ENCODE data around the gene TMTC4. TPM values are rescaled to one million over a fixed set of nuclear protein-coding genes. Genes with fewer than 3 reads are reported as not detected.
"Not testable (repeated sequence)": the region's sequence is repeated elsewhere in the genome, so short reads cannot be mapped to it uniquely, and the experiment has no call there.

The TMTC4 gene
- total RNA-seq, 1 experiment from 2014 or later, result 14.6 TPM

DNA sequence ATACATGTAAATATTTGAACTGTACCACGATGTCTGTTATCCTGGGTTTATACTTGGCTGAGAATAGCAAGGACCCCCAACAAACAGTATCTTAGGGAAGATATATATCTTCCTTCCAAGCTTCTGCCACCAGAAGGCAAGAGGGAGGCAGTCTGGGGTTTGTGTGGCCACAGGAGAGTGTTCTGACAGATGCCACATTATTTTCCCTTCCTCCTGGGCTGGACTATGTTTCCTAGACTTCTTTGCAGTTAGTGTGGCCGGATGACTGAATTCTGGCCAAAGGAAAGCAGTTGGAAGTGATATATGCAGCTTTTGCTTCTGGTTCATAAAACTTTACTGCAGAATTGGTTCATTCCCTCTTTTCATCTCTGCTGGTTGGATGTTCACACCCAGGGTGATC, 39.9 kb upstream of the TMTC4 start:
- Histone ChIP-seq H3K4me1 (ENCODE audit: control insufficient read depth, insufficient read depth, low read length) (no peaks in the 10 kb centered on the region), H3K9me3 (ENCODE audit: control insufficient read depth, insufficient read depth, low read depth, low read length) (no peaks in the 10 kb centered on the region), H3K36me3 (ENCODE audit: control insufficient read depth, insufficient read depth, low read length) (no peaks in the 10 kb centered on the region), H3K27me3 (ENCODE audit: control insufficient read depth, insufficient read depth, low read length) (no peaks in the 10 kb centered on the region), H3K4me3 (ENCODE audit: low read depth in 2 of 2, low read length in 2 of 2) (no peak overlapping the region), H3K27ac (ENCODE audit: low read length) (no peak overlapping the region)
- BruUV-seq (replicated peaks), result no TSS peak
- in situ Hi-C loops (cut with HindIII; ENCODE audit: low pct_unique_long_range_greater_than_20kb, low sequenced_read_pairs) (no loop called here), intact Hi-C loops (cut with micrococcal nuclease; ENCODE audit: unreplicated experiment) (no loop called here)
- DNase-seq (ENCODE audit: low read depth, low spot score), result no peak
- CTCF ChIA-PET, result no interaction called here
- POLR2A ChIA-PET, result no interaction called here
- ATAC-seq, result no peak
- no peak for TF ChIP-seq REST (IDR thresholded peaks at IDR 0.05; ENCODE audit: insufficient read depth in 1 of 2, low read depth in 2 of 2, low read length in 1 of 2)
- TF ChIP-seq SIN3A (IDR thresholded peaks at IDR 0.05; ENCODE audit: borderline replicate concordance, insufficient read depth, low read depth, low read length), result no peak
- TF ChIP-seq TCF7L2 (IDR thresholded peaks at IDR 0.05; ENCODE audit: low read depth, low read length), result no peak
- no peak for TF ChIP-seq POLR2AphosphoS5 (IDR thresholded peaks at IDR 0.05; ENCODE audit: low read depth, low read length)
- TF ChIP-seq, protein P1, sequence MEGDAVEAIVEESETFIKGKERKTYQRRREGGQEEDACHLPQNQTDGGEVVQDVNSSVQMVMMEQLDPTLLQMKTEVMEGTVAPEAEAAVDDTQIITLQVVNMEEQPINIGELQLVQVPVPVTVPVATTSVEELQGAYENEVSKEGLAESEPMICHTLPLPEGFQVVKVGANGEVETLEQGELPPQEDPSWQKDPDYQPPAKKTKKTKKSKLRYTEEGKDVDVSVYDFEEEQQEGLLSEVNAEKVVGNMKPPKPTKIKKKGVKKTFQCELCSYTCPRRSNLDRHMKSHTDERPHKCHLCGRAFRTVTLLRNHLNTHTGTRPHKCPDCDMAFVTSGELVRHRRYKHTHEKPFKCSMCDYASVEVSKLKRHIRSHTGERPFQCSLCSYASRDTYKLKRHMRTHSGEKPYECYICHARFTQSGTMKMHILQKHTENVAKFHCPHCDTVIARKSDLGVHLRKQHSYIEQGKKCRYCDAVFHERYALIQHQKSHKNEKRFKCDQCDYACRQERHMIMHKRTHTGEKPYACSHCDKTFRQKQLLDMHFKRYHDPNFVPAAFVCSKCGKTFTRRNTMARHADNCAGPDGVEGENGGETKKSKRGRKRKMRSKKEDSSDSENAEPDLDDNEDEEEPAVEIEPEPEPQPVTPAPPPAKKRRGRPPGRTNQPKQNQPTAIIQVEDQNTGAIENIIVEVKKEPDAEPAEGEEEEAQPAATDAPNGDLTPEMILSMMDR (IDR thresholded peaks at IDR 0.05), result no peak

GRCh38 chr13:100710176-100710575, 35.6 kb upstream of the TMTC4 start:
- in situ Hi-C loops (cut with HindIII; ENCODE audit: low pct_unique_long_range_greater_than_20kb, low sequenced_read_pairs), result no loop called here
- intact Hi-C loops (cut with micrococcal nuclease; ENCODE audit: unreplicated experiment), result no loop called here
- Histone ChIP-seq H3K9me3 (ENCODE audit: control insufficient read depth, insufficient read depth, low read depth, low read length) (no peaks in the 10 kb centered on the region), H3K4me1 (ENCODE audit: control insufficient read depth, insufficient read depth, low read length) (no peaks in the 10 kb centered on the region), H3K27me3 (ENCODE audit: control insufficient read depth, insufficient read depth, low read length) (no peaks in the 10 kb centered on the region), H3K36me3 (ENCODE audit: control insufficient read depth, insufficient read depth, low read length) (no peaks in the 10 kb centered on the region), H3K27ac (ENCODE audit: low read length) (no peak overlapping the region), H3K4me3 (ENCODE audit: low read depth in 2 of 2, low read length in 2 of 2) (no peak overlapping the region)
- ATAC-seq (no peak), DNase-seq (ENCODE audit: low read depth, low spot score) (no peak)
- CTCF ChIA-PET, result no interaction called here
- no peak for TF ChIP-seq TCF7L2 (IDR thresholded peaks at IDR 0.05; ENCODE audit: low read depth, low read length)
- POLR2A ChIA-PET, result no interaction called here
- BruUV-seq (replicated peaks), result no TSS peak

- no peak overlapping the region for H3K27ac ChIP-seq (ENCODE audit: low read length)
- no peaks in the 10 kb centered on the region for H3K4me1 ChIP-seq (ENCODE audit: control insufficient read depth, insufficient read depth, low read length)
- intact Hi-C loops (cut with micrococcal nuclease; ENCODE audit: unreplicated experiment) (no loop called here), in situ Hi-C loops (cut with HindIII; ENCODE audit: low pct_unique_long_range_greater_than_20kb, low sequenced_read_pairs) (no loop called here)
- no peaks in the 10 kb centered on the region for H3K9me3 ChIP-seq (ENCODE audit: control insufficient read depth, insufficient read depth, low read depth, low read length)
- H3K27me3 ChIP-seq (ENCODE audit: control insufficient read depth, insufficient read depth, low read length), result no peaks in the 10 kb centered on the region
- POLR2A ChIA-PET, result no interaction called here
- BruUV-seq (replicated peaks), result no TSS peak
- ATAC-seq, result no peak
- CTCF ChIA-PET, result no interaction called here
- no peak for DNase-seq (ENCODE audit: low read depth, low spot score)
- H3K36me3 ChIP-seq (ENCODE audit: control insufficient read depth, insufficient read depth, low read length), result no peaks in the 10 kb centered on the region
- H3K4me3 ChIP-seq (ENCODE audit: low read depth in 2 of 2, low read length in 2 of 2), result no peak overlapping the region
- TF ChIP-seq, protein P1 (IDR thresholded peaks at IDR 0.05), result no peak
- no peak for TF ChIP-seq TCF7L2 (IDR thresholded peaks at IDR 0.05; ENCODE audit: low read depth, low read length)
- no peak for TF ChIP-seq SIN3A (IDR thresholded peaks at IDR 0.05; ENCODE audit: borderline replicate concordance, insufficient read depth, low read depth, low read length)
- no peak for TF ChIP-seq POLR2AphosphoS5 (IDR thresholded peaks at IDR 0.05; ENCODE audit: low read depth, low read length)
These were observed 33.5 kb upstream of the TMTC4 start for GRCh38 chr13:100707818-100708740.

DNA sequence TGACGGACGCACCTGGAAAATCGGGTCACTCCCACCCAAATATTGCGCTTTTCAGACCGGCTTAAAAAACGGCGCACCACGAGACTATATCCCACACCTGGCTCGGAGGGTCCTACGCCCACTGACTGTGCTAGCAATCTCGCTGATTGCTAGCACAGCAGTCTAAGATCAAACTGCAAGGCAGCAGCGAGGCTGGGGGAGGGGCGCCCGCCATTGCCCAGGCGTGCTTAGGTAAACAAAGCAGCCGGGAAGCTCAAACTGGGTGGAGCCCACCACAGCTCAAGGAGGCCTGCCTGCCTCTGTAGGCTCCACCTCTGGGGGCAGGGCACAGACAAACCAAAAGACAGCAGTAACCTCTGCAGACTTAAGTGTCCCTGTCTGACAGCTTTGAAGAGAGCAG, 23.7 kb upstream of the TMTC4 start:
- ATAC-seq; POLR2A ChIA-PET; H3K36me3 ChIP-seq (ENCODE audit: control insufficient read depth, insufficient read depth, low read length); intact Hi-C loops (cut with micrococcal nuclease; ENCODE audit: unreplicated experiment); CTCF ChIA-PET; H3K27ac ChIP-seq (ENCODE audit: low read length); H3K27me3 ChIP-seq (ENCODE audit: control insufficient read depth, insufficient read depth, low read length); in situ Hi-C loops (cut with HindIII; ENCODE audit: low pct_unique_long_range_greater_than_20kb, low sequenced_read_pairs); H3K9me3 ChIP-seq (ENCODE audit: control insufficient read depth, insufficient read depth, low read depth, low read length); H3K4me3 ChIP-seq (ENCODE audit: low read depth in 2 of 2, low read length in 2 of 2); BruUV-seq (replicated peaks); H3K4me1 ChIP-seq (ENCODE audit: control insufficient read depth, insufficient read depth, low read length); DNase-seq (ENCODE audit: low read depth, low spot score): not testable (repeated sequence)
